ENCODE results near the gene PLA2G4F.

Gene PLA2G4F

GRCh38 chr15:42184296-42184695 is 27.9 kb upstream of the PLA2G4F start:
- H3K36me3 ChIP-seq (ENCODE audit: control insufficient read depth, insufficient read depth, low read length) = no peaks in the 10 kb centered on the region
- H3K4me1 ChIP-seq (ENCODE audit: control insufficient read depth, insufficient read depth, low read length) = no peaks in the 10 kb centered on the region
- no peak overlapping the region for H3K4me3 ChIP-seq (ENCODE audit: low read length)
- no peaks in the 10 kb centered on the region for H3K9me3 ChIP-seq (ENCODE audit: control insufficient read depth, low read length)
- H3K27me3 ChIP-seq (ENCODE audit: control insufficient read depth, insufficient read depth, low read length) = no peaks in the 10 kb centered on the region
- H3K9ac ChIP-seq (ENCODE audit: low read length) = no peak overlapping the region

- Histone ChIP-seq H3K4me3 (ENCODE audit: low read length) (no peak overlapping the region), H3K36me3 (ENCODE audit: control insufficient read depth, insufficient read depth, low read length) (no peaks in the 10 kb centered on the region), H3K4me1 (ENCODE audit: control insufficient read depth, insufficient read depth, low read length) (no peaks in the 10 kb centered on the region), H3K9ac (ENCODE audit: low read length) (no peak overlapping the region), H3K9me3 (ENCODE audit: control insufficient read depth, low read length) (no peaks in the 10 kb centered on the region), H3K27me3 (ENCODE audit: control insufficient read depth, insufficient read depth, low read length) (no peaks in the 10 kb centered on the region)
Observed at GRCh38 chr15:42182961-42183360, 26.5 kb upstream of the PLA2G4F start.

GRCh38 chr15:42182328-42182886 is 26.0 kb upstream of the PLA2G4F start:
- Histone ChIP-seq H3K9ac (ENCODE audit: low read length) (no peak overlapping the region), H3K9me3 (ENCODE audit: control insufficient read depth, low read length) (no peaks in the 10 kb centered on the region), H3K4me3 (ENCODE audit: low read length) (no peak overlapping the region), H3K27me3 (ENCODE audit: control insufficient read depth, insufficient read depth, low read length) (no peaks in the 10 kb centered on the region), H3K36me3 (ENCODE audit: control insufficient read depth, insufficient read depth, low read length) (no peaks in the 10 kb centered on the region), H3K4me1 (ENCODE audit: control insufficient read depth, insufficient read depth, low read length) (no peaks in the 10 kb centered on the region)

GRCh38 chr15:42178056-42178455 is 21.6 kb upstream of the PLA2G4F start:
- no peak overlapping the region for H3K4me3 ChIP-seq (ENCODE audit: low read length)

GRCh38 chr15:42175671-42176070 is 19.2 kb upstream of the PLA2G4F start:
- Histone ChIP-seq H3K9ac (ENCODE audit: low read length) (no peak overlapping the region), H3K36me3 (ENCODE audit: control insufficient read depth, insufficient read depth, low read length) (peaks cover 17% of the 10 kb centered on the region), H3K4me1 (ENCODE audit: control insufficient read depth, insufficient read depth, low read length) (no peaks in the 10 kb centered on the region), H3K4me3 (ENCODE audit: low read length) (no peak overlapping the region), H3K27me3 (ENCODE audit: control insufficient read depth, insufficient read depth, low read length) (no peaks in the 10 kb centered on the region), H3K9me3 (ENCODE audit: control insufficient read depth, low read length) (no peaks in the 10 kb centered on the region)

More at GRCh38 chr15:42178056-42178455, 21.6 kb upstream of the PLA2G4F start:
- Histone ChIP-seq H3K36me3 (ENCODE audit: control insufficient read depth, insufficient read depth, low read length) (peaks cover 7% of the 10 kb centered on the region), H3K27me3 (ENCODE audit: control insufficient read depth, insufficient read depth, low read length) (no peaks in the 10 kb centered on the region), H3K4me1 (ENCODE audit: control insufficient read depth, insufficient read depth, low read length) (no peaks in the 10 kb centered on the region), H3K9me3 (ENCODE audit: control insufficient read depth, low read length) (no peaks in the 10 kb centered on the region), H3K9ac (ENCODE audit: low read length) (no peak overlapping the region)

- no peaks in the 10 kb centered on the region for H3K9me3 ChIP-seq (ENCODE audit: control insufficient read depth, low read length)
- H3K27me3 ChIP-seq (ENCODE audit: control insufficient read depth, insufficient read depth, low read length) = no peaks in the 10 kb centered on the region
- H3K4me3 ChIP-seq (ENCODE audit: low read length) = no peak overlapping the region
- no peak overlapping the region for H3K9ac ChIP-seq (ENCODE audit: low read length)
- H3K36me3 ChIP-seq (ENCODE audit: control insufficient read depth, insufficient read depth, low read length) = peaks cover 17% of the 10 kb centered on the region
- no peaks in the 10 kb centered on the region for H3K4me1 ChIP-seq (ENCODE audit: control insufficient read depth, insufficient read depth, low read length)
Observed at GRCh38 chr15:42172475-42172874, 16.0 kb upstream of the PLA2G4F start.

GRCh38 chr15:42171795-42172194 is 15.4 kb upstream of the PLA2G4F start:
- Histone ChIP-seq H3K9me3 (ENCODE audit: control insufficient read depth, low read length) (no peaks in the 10 kb centered on the region), H3K27me3 (ENCODE audit: control insufficient read depth, insufficient read depth, low read length) (no peaks in the 10 kb centered on the region), H3K36me3 (ENCODE audit: control insufficient read depth, insufficient read depth, low read length) (peaks cover 21% of the 10 kb centered on the region), H3K4me1 (ENCODE audit: control insufficient read depth, insufficient read depth, low read length) (no peaks in the 10 kb centered on the region), H3K4me3 (ENCODE audit: low read length) (no peak overlapping the region), H3K9ac (ENCODE audit: low read length) (no peak overlapping the region)

GRCh38 chr15:42171122-42171521 is 14.7 kb upstream of the PLA2G4F start:
- H3K9me3 ChIP-seq (ENCODE audit: control insufficient read depth, low read length) = no peaks in the 10 kb centered on the region
- no peaks in the 10 kb centered on the region for H3K27me3 ChIP-seq (ENCODE audit: control insufficient read depth, insufficient read depth, low read length)
- no peak overlapping the region for H3K4me3 ChIP-seq (ENCODE audit: low read length)
- H3K4me1 ChIP-seq (ENCODE audit: control insufficient read depth, insufficient read depth, low read length) = no peaks in the 10 kb centered on the region
- H3K36me3 ChIP-seq (ENCODE audit: control insufficient read depth, insufficient read depth, low read length) = peaks cover 27% of the 10 kb centered on the region
- no peak overlapping the region for H3K9ac ChIP-seq (ENCODE audit: low read length)

- Histone ChIP-seq H3K4me3 (ENCODE audit: low read length) (no peak overlapping the region), H3K36me3 (ENCODE audit: control insufficient read depth, insufficient read depth, low read length) (peaks cover 31% of the 10 kb centered on the region), H3K27me3 (ENCODE audit: control insufficient read depth, insufficient read depth, low read length) (no peaks in the 10 kb centered on the region), H3K4me1 (ENCODE audit: control insufficient read depth, insufficient read depth, low read length) (no peaks in the 10 kb centered on the region), H3K9ac (ENCODE audit: low read length) (no peak overlapping the region), H3K9me3 (ENCODE audit: control insufficient read depth, low read length) (no peaks in the 10 kb centered on the region)
Observed at GRCh38 chr15:42166225-42166940, 9.9 kb upstream of the PLA2G4F start.

GRCh38 chr15:42165106-42165505 is 8.7 kb upstream of the PLA2G4F start:
- peaks cover 34% of the 10 kb centered on the region for H3K36me3 ChIP-seq (ENCODE audit: control insufficient read depth, insufficient read depth, low read length)
- H3K9ac ChIP-seq (ENCODE audit: low read length) = no peak overlapping the region
- no peaks in the 10 kb centered on the region for H3K27me3 ChIP-seq (ENCODE audit: control insufficient read depth, insufficient read depth, low read length)
- no peak overlapping the region for H3K4me3 ChIP-seq (ENCODE audit: low read length)
- no peaks in the 10 kb centered on the region for H3K9me3 ChIP-seq (ENCODE audit: control insufficient read depth, low read length)
- H3K4me1 ChIP-seq (ENCODE audit: control insufficient read depth, insufficient read depth, low read length) = no peaks in the 10 kb centered on the region

GRCh38 chr15:42163947-42164550 is 7.6 kb upstream of the PLA2G4F start:
- no peak overlapping the region for H3K4me3 ChIP-seq (ENCODE audit: low read length)
- H3K27me3 ChIP-seq (ENCODE audit: control insufficient read depth, insufficient read depth, low read length) = no peaks in the 10 kb centered on the region
- no peaks in the 10 kb centered on the region for H3K9me3 ChIP-seq (ENCODE audit: control insufficient read depth, low read length)
- no peak overlapping the region for H3K9ac ChIP-seq (ENCODE audit: low read length)
- peaks cover 34% of the 10 kb centered on the region for H3K36me3 ChIP-seq (ENCODE audit: control insufficient read depth, insufficient read depth, low read length)
- H3K4me1 ChIP-seq (ENCODE audit: control insufficient read depth, insufficient read depth, low read length) = no peaks in the 10 kb centered on the region

GRCh38 chr15:42163291-42163690 is 6.9 kb upstream of the PLA2G4F start:
- no peak overlapping the region for H3K4me3 ChIP-seq (ENCODE audit: low read length)
- peaks cover 34% of the 10 kb centered on the region for H3K36me3 ChIP-seq (ENCODE audit: control insufficient read depth, insufficient read depth, low read length)
- H3K9me3 ChIP-seq (ENCODE audit: control insufficient read depth, low read length) = no peaks in the 10 kb centered on the region
- H3K9ac ChIP-seq (ENCODE audit: low read length) = no peak overlapping the region
- H3K27me3 ChIP-seq (ENCODE audit: control insufficient read depth, insufficient read depth, low read length) = no peaks in the 10 kb centered on the region
- H3K4me1 ChIP-seq (ENCODE audit: control insufficient read depth, insufficient read depth, low read length) = no peaks in the 10 kb centered on the region

Data from mucosa of stomach (tissue), 1 donor.